Mesodermal cell (in vitro differentiated cells): ENCODE data around the gene GPR183.

Experiments
- H3K27ac ChIP-seq: 2 replicates; pipeline ENCODE4 v1.7.0; 2013; ENCODE audit warnings: mild to moderate bottlenecking, low read depth, low read length, moderate library complexity; ENCODE audit not compliant: severe bottlenecking
- H3K36me3 ChIP-seq: 2 replicates; pipeline ENCODE4 v1.7.1; 2013; ENCODE audit warnings: mild to moderate bottlenecking, low read length, moderate library complexity; ENCODE audit not compliant: control insufficient read depth, insufficient read depth
- H3K4me1 ChIP-seq: one replicate; pipeline ENCODE4 v1.7.1; 2013; ENCODE audit warnings: mild to moderate bottlenecking, low read length; ENCODE audit not compliant: insufficient read depth, control insufficient read depth, poor library complexity, severe bottlenecking
- H3K4me3 ChIP-seq: 2 replicates; pipeline ENCODE4 v1.7.0; 2013; ENCODE audit warnings: low read length, control low read depth, mild to moderate bottlenecking; ENCODE audit not compliant: insufficient read depth, poor library complexity, severe bottlenecking; ENCODE audit errors: extremely low read depth
- H3K9me3 ChIP-seq: 2 replicates; pipeline ENCODE4 v1.7.1; 2013; ENCODE audit warnings: mild to moderate bottlenecking, low read length, moderate library complexity; ENCODE audit not compliant: control insufficient read depth
- WGBS, 2 experiments: methylation state at CpG; one replicate each; pipeline ENCODE4 v1.1.5; 2013; ENCODE audit warnings: missing lambda C conversion rate in 2 of 2; ENCODE audit not compliant: insufficient coverage in 2 of 2; 5-methylcytosine and 5-hydroxymethylcytosine counted together

Gene GPR183

GRCh38 chr13:99246100-99246499 lies 61.1 kb downstream of the GPR183 start:
- Histone ChIP-seq H3K4me3 (no peak overlapping the region), H3K9me3 (no peaks in the 10 kb centered on the region), H3K27ac (no peak overlapping the region), H3K4me1 (no peaks in the 10 kb centered on the region), H3K36me3 (peaks cover 28% of the 10 kb centered on the region)
- WGBS, 2 experiments = 100% methylated on average over 1 of the region's 1 CpG
